Measurements from ENCODE around the gene DHX15. TPM values are rescaled to one million over a fixed set of nuclear protein-coding genes. Genes with fewer than 3 reads are reported as not detected.
A peak's percentile ranks its signal among the peaks of the same experiment; 100 is the strongest.

DHX15 gene
- total and polyA plus RNA-seq, 2 of the 13 experiments (the other 11 are each of a cell fraction or from before 2014, with no cell fraction given), result 92.9 to 165 TPM

GRCh38 chr4:24573582-24573981 lies 10.8 kb downstream of the DHX15 start:
- peaks cover 17 to 66% of the 10 kb centered on the region in 2 experiments for H3K36me3 ChIP-seq (replicated peaks in 1 of 2; ENCODE audit: control insufficient read depth in 1 of 2, insufficient read depth in 2 of 2, low read length in 2 of 2)
- intact Hi-C loops (cut with micrococcal nuclease; ENCODE audit: unreplicated experiment), result no loop called here

GRCh38 chr4:24570574-24571236 lies 13.6 kb downstream of the DHX15 start:
- 0 out of 3 replicates have a peak, but pooled peaks have one; percentile 25 for ATAC-seq
- intact Hi-C loops (cut with micrococcal nuclease; ENCODE audit: unreplicated experiment), result no loop called here
- Histone ChIP-seq H3K4me3 (replicated peaks in 1 of 3; ENCODE audit: insufficient read depth in 1 of 3, low read depth in 2 of 3, low read length in 3 of 3) (no peak overlapping the region), H3K79me2 (ENCODE audit: insufficient read depth, low read length) (peaks cover 95% of the 10 kb centered on the region), H3K36me3 (replicated peaks in 1 of 2; ENCODE audit: control insufficient read depth in 1 of 2, insufficient read depth in 2 of 2, low read length in 2 of 2) (peaks cover 11 to 52% of the 10 kb centered on the region in 2 experiments), H4K20me1 (ENCODE audit: insufficient read depth, low read length) (peaks cover 75% of the 10 kb centered on the region), H3K9ac (ENCODE audit: insufficient read depth, low read depth, low read length) (no peak overlapping the region), H3K27me3 (ENCODE audit: control insufficient read depth in 1 of 2, insufficient read depth in 2 of 2, low read length in 2 of 2) (no peaks in the 10 kb centered on the region), H3K4me1 (ENCODE audit: insufficient read depth, low read length) (peaks cover 56% of the 10 kb centered on the region), H2AFZ (ENCODE audit: low read length) (no peak overlapping the region), H3K4me2 (ENCODE audit: low read depth, low read length) (no peak overlapping the region), H3K9me3 (ENCODE audit: low read length) (no peaks in the 10 kb centered on the region), H3K27ac (ENCODE audit: extremely low read length, insufficient read depth, low read length) (no peak overlapping the region)
- in situ Hi-C loops (cut with HindIII; ENCODE audit: extremely low pct_ligation_motif_present, low pct_unique_long_range_greater_than_20kb), result no loop called here
- no peak for FAIRE-seq
- POLR2A ChIA-PET, result interaction anchor here (1.3 kb wide), 1 partner anchor 14 kb away, joined by 5 read pairs; the partner anchor contains the start of gene DHX15
- 90% methylated on average over 5 of the region's 5 CpGs for WGBS (ENCODE audit: low lambda C conversion rate)
- CTCF ChIA-PET (ENCODE audit: low intra/inter-chr PET ratio, low total read pairs), result no interaction called here
- BruUV-seq (replicated peaks), result no TSS peak
- no peak for DNase-seq (ENCODE audit: low spot score)
- TF ChIP-seq XRCC5 (optimal IDR thresholded peaks at IDR 0.05; ENCODE audit: low read length) (no peak), XBP1 (CRISPR knock-in tag; IDR thresholded peaks at IDR 0.05) (no peak), DMAP1 (CRISPR knock-in tag; IDR thresholded peaks at IDR 0.05) (no peak), EED (CRISPR knock-in tag; IDR thresholded peaks at IDR 0.05) (no peak), GABPA (IDR thresholded peaks at IDR 0.05; ENCODE audit: low read depth, low read length) (no peak), GABPA (CRISPR knock-in tag; IDR thresholded peaks at IDR 0.05; ENCODE audit: low read depth) (no peak), ZBTB44 (CRISPR knock-in tag; IDR thresholded peaks at IDR 0.05) (no peak), FOXC1 (CRISPR knock-in tag; IDR thresholded peaks at IDR 0.05; ENCODE audit: borderline replicate concordance) (no peak), KLF6 (CRISPR knock-in tag; IDR thresholded peaks at IDR 0.05) (no peak), ZBTB1 (CRISPR knock-in tag; IDR thresholded peaks at IDR 0.05; ENCODE audit: borderline replicate concordance) (no peak)

More at GRCh38 chr4:24573582-24573981, 10.8 kb downstream of the DHX15 start:
- Histone ChIP-seq H3K79me2 (ENCODE audit: insufficient read depth, low read length) (peaks cover 98% of the 10 kb centered on the region), H3K27me3 (ENCODE audit: control insufficient read depth in 1 of 2, insufficient read depth in 2 of 2, low read length in 2 of 2) (no peaks in the 10 kb centered on the region), H3K4me3 (replicated peaks in 1 of 3; ENCODE audit: insufficient read depth in 1 of 3, low read depth in 2 of 3, low read length in 3 of 3) (no peak overlapping the region), H3K4me2 (ENCODE audit: low read depth, low read length) (no peak overlapping the region), H3K27ac (ENCODE audit: extremely low read length, insufficient read depth, low read length) (no peak overlapping the region), H3K9me3 (ENCODE audit: low read length) (no peaks in the 10 kb centered on the region), H4K20me1 (ENCODE audit: insufficient read depth, low read length) (peaks cover 77% of the 10 kb centered on the region), H2AFZ (ENCODE audit: low read length) (no peak overlapping the region), H3K9ac (ENCODE audit: insufficient read depth, low read depth, low read length) (no peak overlapping the region), H3K4me1 (ENCODE audit: insufficient read depth, low read length) (peaks cover 62% of the 10 kb centered on the region)
- in situ Hi-C loops (cut with HindIII; ENCODE audit: extremely low pct_ligation_motif_present, low pct_unique_long_range_greater_than_20kb), result no loop called here
- TF ChIP-seq SRSF9 (IDR thresholded peaks at IDR 0.05; ENCODE audit: borderline replicate concordance, insufficient read depth, low read depth, low read length, poor library complexity, severe bottlenecking), result no peak
- TF ChIP-seq ZNF597 (CRISPR knock-in tag; IDR thresholded peaks at IDR 0.05), result no peak
- peak; percentile 25; the same call in 1 of the 2 replicates for TF ChIP-seq POLR2AphosphoS5 (IDR thresholded peaks at IDR 0.05; ENCODE audit: low read depth, low read length)
- TF ChIP-seq TEAD3 (CRISPR knock-in tag; optimal IDR thresholded peaks at IDR 0.05; ENCODE audit: borderline replicate concordance), result peak; percentile 15
- FAIRE-seq, result no peak
- no peak for DNase-seq (ENCODE audit: low spot score)
- ChIA-PET POLR2A (interaction anchor here (1.8 kb wide), 1 partner anchor 11 kb away, joined by 11 read pairs; the partner anchor contains the start of gene DHX15), CTCF (ENCODE audit: low intra/inter-chr PET ratio, low total read pairs) (no interaction called here)
- no peak for ATAC-seq
- 47% methylated on average over 2 of the region's 2 CpGs for WGBS (ENCODE audit: low lambda C conversion rate)
- BruUV-seq (replicated peaks), result TSS peak; percentile 8

Measured in HepG2 (cell line).